Limb (tissue), 2 donors: ENCODE data around the gene BTG3.

Experiments used
- DNase-seq, 2 donors: peaks; one replicate each; pipeline ENCODE4 v3.0.0-alpha.2; 2016; ENCODE audit errors: extremely low spot score in 2 of 2

BTG3 gene, protein sequence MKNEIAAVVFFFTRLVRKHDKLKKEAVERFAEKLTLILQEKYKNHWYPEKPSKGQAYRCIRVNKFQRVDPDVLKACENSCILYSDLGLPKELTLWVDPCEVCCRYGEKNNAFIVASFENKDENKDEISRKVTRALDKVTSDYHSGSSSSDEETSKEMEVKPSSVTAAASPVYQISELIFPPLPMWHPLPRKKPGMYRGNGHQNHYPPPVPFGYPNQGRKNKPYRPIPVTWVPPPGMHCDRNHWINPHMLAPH

DNA sequence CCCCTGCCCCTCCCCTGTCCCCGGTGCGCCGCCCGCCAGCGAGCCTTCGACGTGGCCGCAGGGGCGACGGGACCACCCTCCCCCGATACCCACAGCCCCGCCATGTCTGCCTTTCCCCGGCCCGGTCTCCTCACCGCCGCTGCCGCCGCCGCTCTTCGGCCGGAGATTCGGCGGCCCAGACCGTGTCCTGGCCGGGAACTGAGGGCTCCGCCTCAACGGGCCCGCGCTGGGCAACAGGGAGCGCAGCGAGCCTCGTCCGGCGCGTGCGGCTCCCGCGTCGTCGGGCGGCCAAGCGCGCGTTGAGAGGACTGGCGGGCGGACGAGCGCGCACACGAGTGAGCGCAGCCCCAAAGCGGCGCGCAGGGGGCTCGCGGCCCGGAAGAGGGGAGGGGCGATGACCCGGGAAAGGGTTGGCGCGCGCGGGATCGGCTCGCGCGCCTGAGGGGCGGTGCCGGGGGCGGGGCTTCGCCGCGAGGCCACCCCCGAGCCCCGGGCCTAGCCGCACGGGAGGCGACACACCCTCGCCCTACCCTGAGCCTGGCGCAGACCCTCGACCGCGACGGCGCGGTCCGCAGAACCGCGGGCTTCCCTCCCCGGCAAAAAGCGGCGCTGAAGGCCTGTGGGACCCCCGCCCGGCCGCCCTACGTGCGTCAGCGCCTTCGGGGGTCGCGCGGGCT, at the start of gene BTG3:
Gene BTG3, minus strand, starts transcription at position 337 of the 677 bp plus-strand sequence. CDS start 3,757 bp downstream, outside the sequence.
- peak; percentile 90 to 91 for DNase-seq

DNA sequence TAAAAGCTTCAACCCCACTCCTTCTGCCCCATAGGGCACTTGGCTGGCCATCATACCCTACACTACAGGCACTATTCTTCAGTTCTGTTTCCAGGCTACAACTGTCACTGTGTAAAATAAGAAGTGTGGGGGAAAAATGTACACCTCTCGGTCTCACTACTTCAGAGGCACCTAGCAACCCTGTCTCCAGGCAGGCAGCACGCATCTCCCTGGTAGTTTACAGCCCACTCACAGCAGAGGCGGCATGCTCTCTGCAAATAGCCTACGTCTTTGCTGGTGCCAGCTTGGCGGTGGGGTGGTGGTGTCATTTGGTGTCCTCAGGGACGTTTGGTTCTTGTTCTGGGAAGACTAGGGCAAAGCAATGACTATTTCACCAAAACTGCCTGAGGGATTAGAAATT, 48.2 kb upstream of the BTG3 start:
- no peak for DNase-seq

DNA sequence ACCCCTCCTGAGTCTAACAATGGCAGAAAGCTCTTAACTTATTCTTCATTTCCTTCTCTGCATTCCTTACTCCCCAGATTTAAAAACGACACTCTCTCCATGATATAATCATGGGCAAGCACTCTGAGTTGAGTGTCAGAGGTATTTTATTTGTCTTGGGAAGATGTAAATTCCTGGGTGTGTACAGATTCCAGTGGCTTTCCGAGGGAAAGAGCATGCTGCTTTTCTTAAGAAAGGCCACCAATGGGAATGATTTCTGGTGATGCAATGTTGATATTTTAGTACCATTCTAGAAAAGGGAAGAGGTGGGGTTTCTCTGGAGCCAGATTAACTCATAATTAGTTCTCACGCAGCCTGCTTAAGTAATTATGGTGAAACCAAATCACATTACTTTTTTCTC, 47.8 kb upstream of the BTG3 start:
- no peak for DNase-seq

DNA sequence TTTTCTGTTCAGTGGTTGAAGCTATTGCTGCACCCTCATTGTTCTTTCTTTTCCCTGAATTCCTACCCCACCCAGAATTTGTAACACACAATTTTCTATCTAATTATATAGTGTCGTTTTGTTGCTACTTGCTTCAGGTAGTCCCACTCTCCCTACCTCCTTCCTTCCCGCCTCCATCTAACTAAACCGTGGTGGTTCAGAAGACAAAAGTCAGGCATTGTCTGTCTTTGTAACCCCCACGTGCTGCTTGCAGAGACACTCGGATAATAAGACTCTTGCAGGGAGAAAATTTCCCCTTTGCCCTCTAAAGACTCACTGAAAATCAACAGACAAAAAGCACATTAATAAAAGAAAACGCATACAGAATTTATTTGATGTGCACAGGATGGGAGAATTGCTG, 46.2 kb upstream of the BTG3 start:
- DNase-seq = no peak

DNA sequence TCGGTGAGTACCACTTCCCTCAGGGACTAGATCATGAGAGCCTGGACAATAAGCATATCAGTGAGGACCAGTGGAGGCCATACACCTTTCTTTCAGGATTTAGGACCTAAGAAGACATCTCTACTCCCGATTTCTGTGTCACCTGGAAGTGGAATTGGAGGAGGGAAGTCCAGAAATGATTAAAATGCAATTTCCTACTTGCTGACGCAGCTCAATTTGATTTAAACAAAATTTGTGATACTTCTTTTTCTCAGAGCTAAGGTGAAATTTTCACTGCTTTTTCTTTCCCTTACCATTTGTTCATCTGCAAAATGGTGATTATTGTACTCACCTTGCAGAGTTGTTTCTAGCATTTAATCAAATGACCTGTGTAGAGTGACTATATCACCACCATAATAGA, 38.8 kb upstream of the BTG3 start:
- DNase-seq = no peak

- DNase-seq = no peak
Observed at GRCh38 chr21:17650292-17650691, 37.6 kb upstream of the BTG3 start.

GRCh38 chr21:17646790-17647189, 34.1 kb upstream of the BTG3 start:
- DNase-seq = no peak

GRCh38 chr21:17644186-17644585, 31.5 kb upstream of the BTG3 start:
- DNase-seq = no peak

- DNase-seq = no peak
Observed at GRCh38 chr21:17640821-17641220, 28.1 kb upstream of the BTG3 start.

GRCh38 chr21:17636711-17637110, 24.0 kb upstream of the BTG3 start:
- DNase-seq = no peak

DNA sequence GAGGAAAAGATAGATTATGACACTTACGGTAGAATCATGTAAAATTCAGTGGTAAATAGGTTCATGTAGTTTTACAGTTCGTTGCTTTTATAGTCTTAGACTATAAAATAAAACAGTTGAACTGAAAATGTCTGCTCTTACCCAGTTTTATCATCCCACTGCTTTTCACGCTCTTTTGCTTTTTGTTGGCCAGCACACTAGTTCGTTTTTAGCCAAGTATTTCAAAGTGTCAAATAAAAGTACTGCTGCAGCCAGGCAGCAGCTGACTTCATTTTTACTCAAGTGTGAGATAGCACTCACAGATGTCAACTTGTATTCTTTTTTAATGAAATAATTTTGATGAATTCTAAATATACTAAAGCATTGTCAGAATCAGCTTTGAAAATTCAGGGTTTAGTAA, 18.5 kb upstream of the BTG3 start:
- no peak for DNase-seq

DNA sequence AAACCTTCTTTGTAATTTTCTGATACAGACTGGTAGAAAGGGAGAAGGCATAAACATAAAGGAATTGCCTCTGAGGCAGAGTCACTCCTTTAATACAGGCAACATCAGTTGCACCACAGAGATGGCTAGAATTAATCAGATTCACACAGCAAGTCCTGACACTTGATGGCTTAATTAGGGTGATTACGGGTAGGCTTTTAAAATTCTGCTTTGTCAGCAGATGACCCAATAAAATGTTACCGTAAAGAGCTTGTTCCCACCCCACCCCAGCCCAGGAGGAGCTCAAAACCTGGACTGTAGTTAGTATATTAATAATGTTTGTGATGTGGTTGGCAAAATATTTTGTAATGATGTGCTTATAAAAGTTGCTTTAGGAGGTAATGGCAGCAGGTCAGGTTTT, 9.3 kb upstream of the BTG3 start:
- DNase-seq = no peak

DNA sequence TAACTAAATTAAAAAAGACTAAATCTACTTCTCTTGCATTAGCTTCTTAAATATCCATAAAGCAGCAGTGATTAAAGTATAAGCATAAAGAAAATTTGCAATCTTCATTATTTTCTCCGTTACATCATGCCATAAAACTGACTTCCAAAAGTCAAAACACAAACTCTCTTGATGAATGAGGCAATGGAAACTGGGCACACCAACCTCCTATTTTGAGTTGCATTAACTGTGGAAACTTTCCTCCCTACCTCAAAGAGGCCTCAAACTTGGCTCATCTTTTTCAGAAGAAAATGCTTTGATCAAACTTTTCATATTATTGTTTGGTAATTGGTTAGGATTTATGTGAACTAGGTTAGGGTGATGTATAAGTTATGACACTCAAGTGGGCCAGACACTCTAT, 4.1 kb upstream of the BTG3 start:
- peak in 1 of 2 donors; percentile 32 for DNase-seq

DNA sequence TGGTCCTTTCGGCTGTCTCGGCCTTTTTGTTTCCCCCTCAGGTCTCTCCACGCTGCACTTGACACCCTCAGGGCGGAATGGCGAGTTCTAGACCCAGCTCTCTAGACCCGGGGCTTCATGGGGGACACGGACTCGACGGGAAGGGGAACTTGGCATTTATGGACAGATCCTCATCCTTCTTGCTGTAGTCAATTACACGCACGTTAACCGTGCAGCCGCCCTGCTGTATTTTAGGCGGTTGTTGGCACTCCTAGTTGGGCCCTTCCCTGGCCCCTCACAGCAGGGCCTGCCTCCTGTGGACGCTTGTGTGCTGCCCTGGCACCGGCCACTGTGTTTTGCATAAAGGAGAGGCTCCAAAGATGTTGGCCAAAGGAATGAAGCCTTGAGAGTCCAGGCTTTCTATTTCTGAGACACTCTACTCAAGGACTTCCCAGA, 558 bp upstream of the BTG3 start:
- DNase-seq = peak in 1 of 2 donors; percentile 30

- DNase-seq = peak; percentile 10 to 76
Observed at GRCh38 chr21:17612023-17612564, 607 bp downstream of the BTG3 start.

DNA sequence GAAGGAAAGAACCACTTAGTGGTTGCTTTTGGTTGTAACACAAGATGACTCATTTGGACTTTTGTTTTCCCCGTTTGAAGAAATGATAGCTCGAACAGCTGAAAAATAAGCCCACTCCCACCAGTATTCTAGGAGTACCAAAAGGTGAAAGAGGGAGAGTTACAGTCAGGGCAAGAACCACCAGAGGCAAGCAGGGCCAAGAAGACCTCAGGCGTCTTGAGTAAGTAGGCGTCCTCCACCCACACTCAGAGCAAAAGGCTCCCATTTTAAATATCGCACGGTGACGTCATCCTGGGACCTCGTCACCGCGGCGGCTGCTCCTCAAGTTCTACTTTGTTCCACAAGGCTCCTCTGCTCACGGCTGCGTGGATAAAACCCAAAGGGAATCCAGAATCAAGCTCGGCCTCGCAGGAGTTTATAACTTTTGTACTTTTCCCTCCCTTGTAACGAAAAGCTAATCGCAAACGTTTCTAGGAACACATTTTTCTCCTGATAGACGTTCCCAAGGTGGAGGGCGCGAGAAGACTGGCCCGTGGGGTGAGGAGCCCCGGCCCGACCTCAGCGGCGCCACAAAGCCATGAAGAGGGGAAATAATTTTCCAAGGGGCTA, 1.2 kb downstream of the BTG3 start:
- peak; percentile 82 to 87 for DNase-seq

- peak; percentile 8 to 54 for DNase-seq
Observed at GRCh38 chr21:17610911-17611310, 1.8 kb downstream of the BTG3 start.

GRCh38 chr21:17609681-17610080, 3.0 kb downstream of the BTG3 start:
- no peak for DNase-seq

DNA sequence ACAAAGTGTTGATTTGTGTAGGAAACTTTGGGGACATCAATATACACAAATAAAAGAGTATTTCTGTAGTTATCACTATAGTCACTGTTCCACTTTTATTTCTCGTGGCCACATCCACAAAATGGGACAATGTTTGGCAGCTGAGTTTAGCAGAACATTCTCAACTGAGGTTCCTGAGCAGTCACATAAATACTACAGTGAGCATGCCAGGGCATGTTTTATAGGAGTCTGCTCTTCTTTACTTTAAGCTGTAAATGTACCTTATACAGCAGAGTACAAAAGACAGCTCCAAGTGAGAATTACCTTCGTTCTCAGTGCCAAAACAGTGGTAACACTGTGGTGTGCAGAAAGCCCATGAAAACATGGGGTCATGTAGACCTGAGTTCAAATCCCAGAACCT, 5.0 kb downstream of the BTG3 start:
- no peak for DNase-seq

DNA sequence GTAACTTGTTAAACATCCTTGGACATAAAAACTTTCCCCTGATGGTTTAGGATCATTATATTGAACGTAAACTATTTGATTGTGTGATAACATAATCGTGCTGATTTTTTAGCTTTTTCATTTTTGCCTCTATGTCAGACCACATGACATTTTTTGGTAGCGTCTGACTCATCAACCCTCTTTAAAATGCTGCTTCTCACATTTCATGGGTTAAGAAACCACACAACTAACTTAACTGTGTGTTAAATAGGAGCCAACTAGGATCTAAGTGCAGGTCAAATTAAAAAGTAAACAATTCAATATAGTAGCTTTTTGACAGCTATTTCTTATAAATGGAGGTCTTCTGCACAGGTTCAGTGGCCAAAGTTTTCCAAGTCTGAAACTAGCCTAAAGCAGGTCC, 9.8 kb downstream of the BTG3 start:
- no peak for DNase-seq

GRCh38 chr21:17598437-17598836, 14.3 kb downstream of the BTG3 start:
- DNase-seq = no peak

- DNase-seq = no peak
Observed at GRCh38 chr21:17597680-17598079, 15.0 kb downstream of the BTG3 start.

DNA sequence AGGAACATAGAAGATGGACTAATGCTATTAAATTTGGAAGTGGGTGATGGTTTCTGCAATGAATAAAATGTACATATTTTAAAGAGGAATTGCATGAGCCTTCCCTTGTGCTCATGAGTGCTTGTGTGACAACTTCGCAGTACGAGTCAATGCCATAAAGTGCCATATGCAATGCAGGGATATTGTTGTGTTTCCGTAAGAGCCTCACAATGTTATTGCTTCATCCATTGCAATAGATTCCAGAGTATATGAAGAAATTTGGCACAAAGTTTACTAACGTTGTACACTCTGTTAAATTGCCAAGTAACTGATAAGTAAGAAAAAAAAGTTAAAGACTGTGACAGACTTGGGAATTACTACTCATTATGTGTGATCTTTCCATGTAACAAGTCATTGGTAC, 22.3 kb downstream of the BTG3 start:
- no peak for DNase-seq
